HFFc6 (cell line): ENCODE measurements around the gene CTNNA3. TPM values are rescaled to one million over a fixed set of nuclear protein-coding genes. Genes with fewer than 3 reads are reported as not detected.

Experiments
- DNase-seq: peaks from one replicate; pipeline ENCODE4 v3.0.0-alpha.2; 2018
- H3K27ac Mint-ChIP-seq: 2 replicates; pipeline ENCODE4 v1.8.0; 2020; ENCODE audit warnings: mild to moderate bottlenecking, mixed read lengths
- H3K27me3 Mint-ChIP-seq: 2 replicates; pipeline ENCODE4 v1.8.0; 2021; ENCODE audit warnings: mild to moderate bottlenecking, moderate library complexity, mixed read lengths; ENCODE audit not compliant: insufficient read depth
- H3K36me3 Mint-ChIP-seq: 2 replicates; pipeline ENCODE4 v1.8.0; 2021; ENCODE audit warnings: low read depth, mixed read lengths
- H3K4me1 Mint-ChIP-seq: 2 replicates; pipeline ENCODE4 v1.8.0; 2020; ENCODE audit warnings: low read depth, mixed read lengths
- H3K4me3 Mint-ChIP-seq: 2 replicates; pipeline ENCODE4 v1.8.0; 2020; ENCODE audit warnings: mild to moderate bottlenecking, moderate library complexity, mixed read lengths
- H3K9me3 Mint-ChIP-seq: 2 replicates; pipeline ENCODE4 v1.8.0; 2020; ENCODE audit warnings: mild to moderate bottlenecking, mixed read lengths
- total RNA-seq, 6 experiments: library from RNA; stranded (reverse); fragmentation: NEBNext Ultra II Directional; extraction: Animal tissue kit (Norgen Biotek cat#: 25700); gene quantifications; 2 replicates in 1 of 6; 3 replicates in 5 of 6; pipeline ENCODE4 v1.2.3, GENCODE V29; 2021
- TF ChIP-seq, protein P1 (sequence below): fragments of 200-600 bp; sonication (generic); IDR thresholded peaks from 2 replicates; pipeline ENCODE4 v1.5.0; 2021; ENCODE audit warnings: antibody characterized with exemption, mild to moderate bottlenecking

Gene CTNNA3
- total RNA-seq, 6 experiments from 2014 or later: not detected

GRCh38 chr10:65945061-65945460 lies 1750.9 kb downstream of the CTNNA3 start:
- H3K9me3 Mint-ChIP-seq: peaks cover 33% of the 10 kb centered on the region
- DNase-seq: no peak
- no peaks in the 10 kb centered on the region for H3K27me3 Mint-ChIP-seq
- no peaks in the 10 kb centered on the region for H3K36me3 Mint-ChIP-seq
- H3K27ac Mint-ChIP-seq: no peak overlapping the region
- TF ChIP-seq, protein P1, sequence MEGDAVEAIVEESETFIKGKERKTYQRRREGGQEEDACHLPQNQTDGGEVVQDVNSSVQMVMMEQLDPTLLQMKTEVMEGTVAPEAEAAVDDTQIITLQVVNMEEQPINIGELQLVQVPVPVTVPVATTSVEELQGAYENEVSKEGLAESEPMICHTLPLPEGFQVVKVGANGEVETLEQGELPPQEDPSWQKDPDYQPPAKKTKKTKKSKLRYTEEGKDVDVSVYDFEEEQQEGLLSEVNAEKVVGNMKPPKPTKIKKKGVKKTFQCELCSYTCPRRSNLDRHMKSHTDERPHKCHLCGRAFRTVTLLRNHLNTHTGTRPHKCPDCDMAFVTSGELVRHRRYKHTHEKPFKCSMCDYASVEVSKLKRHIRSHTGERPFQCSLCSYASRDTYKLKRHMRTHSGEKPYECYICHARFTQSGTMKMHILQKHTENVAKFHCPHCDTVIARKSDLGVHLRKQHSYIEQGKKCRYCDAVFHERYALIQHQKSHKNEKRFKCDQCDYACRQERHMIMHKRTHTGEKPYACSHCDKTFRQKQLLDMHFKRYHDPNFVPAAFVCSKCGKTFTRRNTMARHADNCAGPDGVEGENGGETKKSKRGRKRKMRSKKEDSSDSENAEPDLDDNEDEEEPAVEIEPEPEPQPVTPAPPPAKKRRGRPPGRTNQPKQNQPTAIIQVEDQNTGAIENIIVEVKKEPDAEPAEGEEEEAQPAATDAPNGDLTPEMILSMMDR: no peak
- H3K4me1 Mint-ChIP-seq: no peaks in the 10 kb centered on the region
- H3K4me3 Mint-ChIP-seq: no peak overlapping the region

DNA sequence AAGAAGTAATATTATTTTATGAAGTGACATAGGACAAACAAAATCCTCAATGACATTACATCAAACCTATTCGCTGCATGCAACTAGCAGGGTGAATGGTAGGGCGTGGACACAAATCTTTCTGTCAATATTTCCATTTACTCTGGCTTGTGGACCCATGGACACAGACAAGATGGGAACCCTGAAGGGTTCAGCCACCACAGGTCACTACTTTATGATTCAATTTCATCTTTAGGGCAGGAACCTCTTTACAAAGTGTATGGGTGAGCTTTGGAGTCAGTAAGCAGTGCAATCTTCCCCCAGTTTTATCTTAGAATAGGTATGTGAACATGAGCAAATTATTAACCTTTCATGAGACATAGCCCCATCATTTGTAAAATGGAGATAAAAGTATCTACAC lies 1752.5 kb downstream of the CTNNA3 start:
- Mint-ChIP-seq H3K4me1 (no peaks in the 10 kb centered on the region), H3K9me3 (peaks cover 30% of the 10 kb centered on the region), H3K27me3 (no peaks in the 10 kb centered on the region), H3K4me3 (no peak overlapping the region), H3K36me3 (no peaks in the 10 kb centered on the region), H3K27ac (no peak overlapping the region)
- TF ChIP-seq, protein P1: no peak
- no peak for DNase-seq

DNA sequence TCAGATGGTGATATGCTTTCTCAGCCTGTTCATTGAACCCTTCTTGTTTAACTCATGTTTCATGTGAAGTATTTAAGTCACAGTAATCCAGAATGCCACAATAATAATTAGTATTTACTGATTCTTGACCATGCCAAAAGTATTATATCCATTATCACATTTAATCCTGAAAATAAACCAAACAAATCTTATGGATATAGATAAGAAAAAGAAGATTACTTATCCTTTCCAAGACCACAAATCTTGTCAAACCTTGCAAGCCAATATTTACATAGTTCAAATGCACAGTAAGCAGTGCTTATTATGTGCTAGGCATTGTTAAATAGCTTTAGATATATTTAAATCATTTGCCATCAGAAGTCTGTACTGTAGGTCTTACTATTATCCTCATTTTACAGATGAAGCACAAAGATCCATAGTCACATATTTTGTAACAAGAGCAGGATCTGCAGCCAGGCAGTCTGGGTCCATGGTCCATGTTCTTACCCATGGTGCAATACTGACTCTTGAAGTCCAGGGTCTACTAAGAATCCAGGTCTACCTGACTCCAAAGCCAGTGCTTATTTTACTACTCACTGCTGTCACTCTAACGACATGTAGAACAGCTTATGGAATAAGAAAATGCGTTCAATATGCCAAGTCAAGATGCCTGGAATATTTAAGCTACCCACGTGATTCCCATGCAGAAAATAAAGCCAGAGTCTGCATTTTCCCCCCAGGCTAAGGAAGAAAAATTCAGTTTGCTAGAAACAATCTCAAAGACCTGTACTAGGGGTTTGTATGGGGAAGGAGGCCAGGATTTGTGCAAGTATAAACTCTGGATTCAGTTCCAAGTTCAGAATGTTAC lies 1755.0 kb downstream of the CTNNA3 start:
- Mint-ChIP-seq H3K9me3 (peaks cover 25% of the 10 kb centered on the region), H3K27ac (no peak overlapping the region), H3K27me3 (no peaks in the 10 kb centered on the region), H3K4me3 (no peak overlapping the region), H3K36me3 (no peaks in the 10 kb centered on the region), H3K4me1 (no peaks in the 10 kb centered on the region)
- TF ChIP-seq, protein P1: no peak
- DNase-seq: no peak

DNA sequence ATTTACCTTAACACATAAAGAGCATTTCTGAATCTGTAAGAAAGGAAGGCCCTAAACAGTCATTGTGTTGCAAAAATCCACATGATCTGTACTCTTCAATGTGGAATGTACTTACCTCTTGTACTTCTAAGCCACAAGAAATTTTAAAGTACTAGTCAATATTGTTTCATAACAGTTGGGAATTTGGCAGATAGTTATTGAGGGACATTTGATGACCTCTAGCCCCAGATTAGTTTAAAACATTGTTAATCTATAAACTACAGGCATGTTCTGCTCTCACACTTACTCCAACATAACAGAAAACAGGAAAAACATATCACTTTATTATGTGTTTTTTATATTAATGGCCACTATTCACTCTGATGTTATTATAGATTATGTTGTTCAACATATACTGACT lies 1755.9 kb downstream of the CTNNA3 start:
- no peaks in the 10 kb centered on the region for H3K27me3 Mint-ChIP-seq
- H3K9me3 Mint-ChIP-seq: peaks cover 33% of the 10 kb centered on the region
- no peaks in the 10 kb centered on the region for H3K36me3 Mint-ChIP-seq
- no peaks in the 10 kb centered on the region for H3K4me1 Mint-ChIP-seq
- DNase-seq: no peak
- TF ChIP-seq, protein P1: no peak
- H3K4me3 Mint-ChIP-seq: no peak overlapping the region
- H3K27ac Mint-ChIP-seq: no peak overlapping the region

DNA sequence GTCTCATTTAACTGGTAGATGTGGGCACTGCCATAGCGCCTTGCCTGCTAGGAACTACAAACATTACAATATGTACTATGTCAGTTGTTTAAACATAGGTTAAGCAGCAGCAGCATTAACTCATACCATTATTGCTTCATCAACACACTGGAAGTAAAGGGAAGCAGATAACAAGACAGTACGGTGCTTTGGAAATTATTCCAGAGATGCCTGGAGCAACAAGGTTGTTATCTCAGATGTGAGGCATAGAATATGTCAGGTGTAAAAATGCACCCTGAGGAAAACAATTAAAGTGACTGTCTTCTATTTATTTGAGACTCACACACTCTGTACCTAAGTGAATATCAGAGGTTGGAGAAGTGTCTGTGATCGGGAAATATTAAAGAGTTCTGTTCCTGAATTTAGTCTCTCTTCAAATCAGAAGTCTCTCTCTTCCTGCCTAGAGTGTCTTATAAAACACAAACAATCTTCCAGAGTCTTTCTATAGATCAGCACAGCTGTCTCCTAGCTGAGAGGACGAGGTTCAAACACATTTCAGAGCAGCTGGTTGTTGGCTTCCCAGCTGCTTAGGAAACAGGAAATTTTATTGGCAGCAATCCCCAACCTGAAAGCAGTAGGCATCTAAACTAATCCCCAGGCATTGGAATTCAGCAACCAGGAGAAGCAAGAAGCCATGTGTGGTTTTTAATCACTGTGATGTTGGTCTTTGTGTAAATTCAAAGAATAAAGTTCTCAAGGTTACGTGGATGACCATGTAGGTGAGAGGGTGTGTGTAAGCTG lies 1764.5 kb downstream of the CTNNA3 start:
- DNase-seq: no peak
- Mint-ChIP-seq H3K27ac (no peak overlapping the region), H3K4me3 (no peak overlapping the region), H3K27me3 (no peaks in the 10 kb centered on the region), H3K9me3 (peaks cover 24% of the 10 kb centered on the region), H3K4me1 (no peaks in the 10 kb centered on the region), H3K36me3 (no peaks in the 10 kb centered on the region)
- TF ChIP-seq, protein P1: no peak
